ENCODE results near the gene LRRC8D. TPM values are rescaled to one million over a fixed set of nuclear protein-coding genes. Genes with fewer than 3 reads are reported as not detected.
"Not testable (repeated sequence)": the region's sequence is repeated elsewhere in the genome, so short reads cannot be mapped to it uniquely, and the experiment has no call there.

LRRC8D gene
- total RNA-seq, 2 donors from 2014 or later, result 9.0 to 10.9 TPM

- no peaks in the 10 kb centered on the region for H3K9me3 ChIP-seq
- H3K27me3 ChIP-seq, result no peaks in the 10 kb centered on the region
- no peak overlapping the region for H3K27ac ChIP-seq
- H3K36me3 ChIP-seq, result no peaks in the 10 kb centered on the region
- DNase-seq (ENCODE audit: low spot score), result no peak
- H3K4me1 ChIP-seq, result no peaks in the 10 kb centered on the region
- TF ChIP-seq, protein P1, sequence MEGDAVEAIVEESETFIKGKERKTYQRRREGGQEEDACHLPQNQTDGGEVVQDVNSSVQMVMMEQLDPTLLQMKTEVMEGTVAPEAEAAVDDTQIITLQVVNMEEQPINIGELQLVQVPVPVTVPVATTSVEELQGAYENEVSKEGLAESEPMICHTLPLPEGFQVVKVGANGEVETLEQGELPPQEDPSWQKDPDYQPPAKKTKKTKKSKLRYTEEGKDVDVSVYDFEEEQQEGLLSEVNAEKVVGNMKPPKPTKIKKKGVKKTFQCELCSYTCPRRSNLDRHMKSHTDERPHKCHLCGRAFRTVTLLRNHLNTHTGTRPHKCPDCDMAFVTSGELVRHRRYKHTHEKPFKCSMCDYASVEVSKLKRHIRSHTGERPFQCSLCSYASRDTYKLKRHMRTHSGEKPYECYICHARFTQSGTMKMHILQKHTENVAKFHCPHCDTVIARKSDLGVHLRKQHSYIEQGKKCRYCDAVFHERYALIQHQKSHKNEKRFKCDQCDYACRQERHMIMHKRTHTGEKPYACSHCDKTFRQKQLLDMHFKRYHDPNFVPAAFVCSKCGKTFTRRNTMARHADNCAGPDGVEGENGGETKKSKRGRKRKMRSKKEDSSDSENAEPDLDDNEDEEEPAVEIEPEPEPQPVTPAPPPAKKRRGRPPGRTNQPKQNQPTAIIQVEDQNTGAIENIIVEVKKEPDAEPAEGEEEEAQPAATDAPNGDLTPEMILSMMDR (IDR thresholded peaks at IDR 0.05), result no peak
- H3K4me3 ChIP-seq, result no peak overlapping the region
Observed at GRCh38 chr1:89781494-89782126, 39.2 kb upstream of the LRRC8D start.

- no peak for DNase-seq (ENCODE audit: low spot score)
- no peak overlapping the region for H3K27ac ChIP-seq
- TF ChIP-seq, protein P1 (IDR thresholded peaks at IDR 0.05), result no peak
- no peaks in the 10 kb centered on the region for H3K36me3 ChIP-seq
- no peak overlapping the region for H3K4me3 ChIP-seq
- no peaks in the 10 kb centered on the region for H3K4me1 ChIP-seq
- H3K27me3 ChIP-seq, result no peaks in the 10 kb centered on the region
- no peaks in the 10 kb centered on the region for H3K9me3 ChIP-seq
Observed at GRCh38 chr1:89786628-89787214, 34.1 kb upstream of the LRRC8D start.

DNA sequence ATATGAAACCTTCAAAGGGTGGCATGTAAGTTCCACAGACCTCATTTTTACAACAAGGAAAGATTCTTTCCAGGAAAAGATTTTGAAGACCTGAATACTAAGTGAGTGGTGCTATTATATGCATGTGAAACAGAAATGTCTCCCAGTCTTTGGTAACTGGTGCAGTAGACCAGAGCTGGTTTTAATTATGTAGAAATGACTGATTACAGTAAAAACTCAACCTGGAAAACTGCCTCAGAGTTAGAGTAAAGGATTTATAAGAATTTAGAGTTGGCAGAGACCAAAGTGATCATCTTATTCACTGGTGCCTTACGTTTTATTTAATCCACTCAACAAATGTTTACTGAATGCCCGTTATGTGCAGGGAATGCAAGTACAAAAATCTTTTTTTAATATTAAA is 30.2 kb upstream of the LRRC8D start:
- Histone ChIP-seq H3K9me3 (no peaks in the 10 kb centered on the region), H3K36me3 (no peaks in the 10 kb centered on the region), H3K27ac (no peak overlapping the region), H3K4me1 (no peaks in the 10 kb centered on the region), H3K27me3 (no peaks in the 10 kb centered on the region), H3K4me3 (no peak overlapping the region)
- DNase-seq (ENCODE audit: low spot score), result no peak
- TF ChIP-seq, protein P1 (IDR thresholded peaks at IDR 0.05), result no peak

DNA sequence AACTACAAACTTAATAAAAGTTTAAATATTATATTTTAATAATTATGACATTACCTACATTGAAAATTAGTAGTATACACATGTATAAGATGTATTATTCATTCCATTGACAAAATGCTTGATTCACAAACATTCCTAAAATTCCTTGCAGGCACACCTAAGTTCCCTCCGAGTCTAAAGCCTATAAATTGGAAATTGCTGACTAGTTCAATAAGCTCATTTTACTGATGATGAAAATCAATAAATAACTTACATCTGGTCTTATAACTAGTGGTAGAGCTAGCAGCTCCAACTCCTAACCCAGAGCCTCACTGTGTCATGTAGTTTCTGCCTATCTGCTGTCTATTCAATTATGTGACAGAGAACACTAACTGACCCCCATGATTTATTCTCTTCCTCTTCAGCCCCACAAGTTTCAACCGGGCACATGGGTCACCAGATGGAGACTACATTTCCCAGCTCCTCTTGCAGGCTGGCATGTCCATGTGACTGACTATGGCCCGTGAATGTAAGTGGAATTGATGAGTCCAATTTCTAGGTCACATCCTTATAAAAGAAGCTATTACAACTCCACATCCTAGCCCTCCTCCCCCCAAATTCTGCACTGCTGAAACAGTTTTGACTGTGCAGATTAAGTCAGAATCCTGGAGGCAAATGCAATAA is 29.6 kb upstream of the LRRC8D start:
- H3K9me3 ChIP-seq, result no peaks in the 10 kb centered on the region
- H3K36me3 ChIP-seq, result no peaks in the 10 kb centered on the region
- no peak for DNase-seq (ENCODE audit: low spot score)
- TF ChIP-seq, protein P1 (IDR thresholded peaks at IDR 0.05), result no peak
- H3K4me1 ChIP-seq, result no peaks in the 10 kb centered on the region
- H3K27me3 ChIP-seq, result no peaks in the 10 kb centered on the region
- no peak overlapping the region for H3K4me3 ChIP-seq
- no peak overlapping the region for H3K27ac ChIP-seq

GRCh38 chr1:89794406-89794805 is 26.4 kb upstream of the LRRC8D start:
- TF ChIP-seq, protein P1 (IDR thresholded peaks at IDR 0.05), result no peak
- Histone ChIP-seq H3K27me3 (no peaks in the 10 kb centered on the region), H3K9me3 (no peaks in the 10 kb centered on the region), H3K27ac (no peak overlapping the region), H3K4me3 (no peak overlapping the region), H3K4me1 (no peaks in the 10 kb centered on the region), H3K36me3 (no peaks in the 10 kb centered on the region)
- DNase-seq (ENCODE audit: low spot score), result no peak

DNA sequence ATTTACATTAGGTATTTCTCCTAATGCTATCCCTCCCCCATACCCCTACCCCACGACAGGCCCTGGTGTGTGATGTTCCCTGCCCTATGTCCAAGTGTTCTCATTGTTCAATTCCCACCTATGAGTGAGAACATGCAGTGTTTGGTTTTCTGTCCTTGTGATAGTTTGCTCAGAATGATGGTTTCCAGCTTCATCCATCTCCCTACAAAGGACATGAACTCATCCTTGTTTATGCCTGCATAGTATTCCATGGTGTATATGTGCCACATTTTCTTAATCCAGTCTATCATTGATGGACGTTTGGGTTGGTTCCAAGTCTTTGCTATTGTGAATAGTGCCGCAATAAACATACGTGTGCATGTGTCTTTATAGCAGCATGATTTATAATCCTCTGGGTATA is 25.3 kb upstream of the LRRC8D start:
- not testable (repeated sequence) for DNase-seq (ENCODE audit: low spot score); H3K4me1 ChIP-seq; H3K36me3 ChIP-seq; H3K27me3 ChIP-seq; H3K4me3 ChIP-seq; H3K27ac ChIP-seq; H3K9me3 ChIP-seq

- not testable (repeated sequence) for H3K27me3 ChIP-seq; H3K36me3 ChIP-seq; H3K9me3 ChIP-seq; H3K27ac ChIP-seq; H3K4me3 ChIP-seq; H3K4me1 ChIP-seq; DNase-seq (ENCODE audit: low spot score)
Observed at GRCh38 chr1:89797876-89798275, 23.0 kb upstream of the LRRC8D start.
